HL-60/S4 (cell line): ENCODE measurements around the gene MAFF.

Experiments
- in situ Hi-C: fragments of 300-500 bp; cut with MboI; formaldehyde crosslinking; loops from 2 replicates; pipeline ENCODE4 v1.14.3; 2022; ENCODE audit warnings: low sequenced_read_pairs

The MAFF gene

DNA sequence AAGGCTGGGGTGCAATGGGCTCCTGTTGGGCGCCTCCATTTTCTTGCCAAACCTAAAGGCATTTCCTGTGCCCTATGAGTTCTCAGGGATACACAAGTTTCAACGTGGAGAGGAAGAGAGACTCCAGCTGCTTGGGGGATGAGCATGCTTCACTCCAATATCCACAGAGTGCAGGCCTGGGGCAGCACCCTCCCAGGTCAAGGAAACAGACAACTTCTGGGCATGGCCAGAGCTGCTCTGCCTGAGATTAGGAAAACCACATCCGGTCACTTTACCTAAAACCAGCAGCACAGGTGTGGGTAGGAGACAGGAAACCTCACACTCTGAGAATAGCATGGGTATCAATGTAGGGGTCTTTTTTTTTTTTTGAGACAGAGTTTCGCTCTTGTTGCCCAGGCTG, 42.3 kb downstream of the MAFF start:
- in situ Hi-C loops, result no loop called here

DNA sequence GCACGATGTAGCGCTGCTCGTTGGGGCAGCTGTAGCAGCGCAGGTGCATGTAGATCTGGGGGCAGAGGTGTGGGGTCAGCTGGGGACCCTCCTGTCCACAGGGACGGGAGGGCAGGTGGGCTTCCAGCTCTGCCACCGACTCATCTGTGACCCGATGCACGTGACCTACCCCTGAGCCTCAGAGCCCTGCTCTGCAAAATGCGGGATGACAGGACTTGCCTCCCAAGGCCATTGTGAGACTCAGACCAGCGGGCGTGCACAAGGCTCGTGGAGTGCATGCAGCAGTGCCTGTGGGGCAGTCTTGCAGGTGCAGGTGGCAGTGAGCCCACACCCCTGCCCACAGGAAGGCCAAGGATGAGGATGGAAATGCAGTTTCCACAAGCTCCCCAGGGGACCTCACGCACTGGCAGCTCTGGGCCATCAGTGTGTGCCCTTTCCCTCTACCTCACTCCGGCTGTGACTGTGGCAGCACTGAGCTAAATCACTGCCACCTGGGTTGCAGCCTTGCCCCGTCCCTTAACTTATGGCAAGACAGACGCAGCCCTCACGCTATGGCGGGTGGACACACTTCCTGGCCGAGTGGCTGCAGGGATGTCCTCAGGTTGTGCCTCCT, 44.4 kb downstream of the MAFF start:
- in situ Hi-C loops, result no loop called here

DNA sequence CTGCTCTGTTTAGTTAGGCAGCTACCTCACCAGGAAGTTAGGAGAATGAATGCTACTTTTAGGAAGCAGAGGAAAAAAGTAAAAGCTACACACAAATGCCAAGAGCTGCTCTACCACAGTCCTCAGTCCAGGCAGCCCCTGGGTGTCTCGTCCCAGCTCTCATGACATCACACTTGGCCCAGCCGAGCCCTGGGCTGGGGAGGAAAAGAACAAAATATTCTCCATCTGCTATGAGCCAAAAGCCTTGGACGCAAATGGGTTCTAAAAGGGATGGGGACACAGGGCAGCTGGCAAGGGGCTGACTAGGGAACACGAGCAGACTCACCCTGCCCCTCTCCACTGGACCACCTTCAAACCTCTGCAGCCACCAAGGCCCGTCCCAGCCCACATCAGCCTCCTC, 44.9 kb downstream of the MAFF start:
- in situ Hi-C loops, result no loop called here

DNA sequence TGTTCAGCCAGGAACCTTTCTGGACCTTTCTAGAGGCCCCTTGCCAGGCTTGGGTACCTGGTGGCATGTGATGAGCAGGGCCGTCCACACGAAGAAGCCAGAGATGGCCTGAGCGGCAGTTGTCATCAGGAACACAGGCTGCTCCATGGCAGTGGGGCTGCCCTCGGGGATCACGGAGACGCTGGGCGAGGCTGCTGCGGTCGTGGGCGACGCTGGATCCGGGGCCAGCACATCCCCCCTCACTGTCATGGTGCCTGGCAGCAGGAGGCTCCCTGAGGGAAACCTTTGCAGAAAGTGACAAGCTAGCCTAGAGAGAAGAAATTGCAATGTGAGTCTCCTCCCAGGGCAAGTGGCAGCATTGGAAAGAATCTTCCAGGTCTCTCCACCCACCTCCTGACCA, 45.9 kb downstream of the MAFF start:
- in situ Hi-C loops, result no loop called here

DNA sequence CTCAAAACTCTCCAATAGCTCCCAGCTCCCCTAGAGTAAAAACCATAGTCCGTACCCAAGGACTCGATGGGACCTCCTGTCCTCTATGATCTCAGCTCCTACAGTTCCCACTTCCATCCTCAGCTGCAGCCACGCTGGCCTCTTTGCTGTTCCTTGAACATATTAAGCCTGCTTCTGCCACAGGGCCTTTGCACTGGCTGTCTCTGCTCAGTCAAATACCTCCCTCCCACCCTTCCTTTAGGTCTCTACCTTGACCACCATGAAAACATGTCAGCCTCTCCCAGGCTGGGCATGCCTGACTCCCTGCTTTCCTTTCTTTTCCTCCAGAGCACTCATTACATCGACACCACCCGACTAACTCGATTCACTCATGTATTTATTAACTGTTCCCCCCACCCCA, 46.5 kb downstream of the MAFF start:
- in situ Hi-C loops, result no loop called here

DNA sequence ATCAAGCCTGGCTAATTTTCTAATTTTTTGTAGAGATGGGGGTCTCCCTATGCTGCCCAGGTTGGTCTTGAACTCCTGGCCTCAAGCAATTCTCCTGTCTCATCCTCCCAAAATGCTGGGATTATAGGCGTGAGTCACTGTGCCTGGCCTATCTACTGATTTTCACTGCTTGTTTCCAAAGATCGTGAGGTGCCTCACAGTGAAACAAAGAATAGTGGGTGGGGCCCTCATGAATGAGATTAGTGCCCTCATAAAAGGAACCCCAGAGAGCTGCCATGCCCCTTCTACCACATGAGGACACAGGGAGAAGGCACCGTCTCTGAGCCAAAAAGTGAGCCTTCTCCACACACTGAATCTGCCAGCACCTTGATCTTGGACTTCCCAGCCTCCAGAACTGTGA, 47.5 kb downstream of the MAFF start:
- in situ Hi-C loops, result no loop called here

DNA sequence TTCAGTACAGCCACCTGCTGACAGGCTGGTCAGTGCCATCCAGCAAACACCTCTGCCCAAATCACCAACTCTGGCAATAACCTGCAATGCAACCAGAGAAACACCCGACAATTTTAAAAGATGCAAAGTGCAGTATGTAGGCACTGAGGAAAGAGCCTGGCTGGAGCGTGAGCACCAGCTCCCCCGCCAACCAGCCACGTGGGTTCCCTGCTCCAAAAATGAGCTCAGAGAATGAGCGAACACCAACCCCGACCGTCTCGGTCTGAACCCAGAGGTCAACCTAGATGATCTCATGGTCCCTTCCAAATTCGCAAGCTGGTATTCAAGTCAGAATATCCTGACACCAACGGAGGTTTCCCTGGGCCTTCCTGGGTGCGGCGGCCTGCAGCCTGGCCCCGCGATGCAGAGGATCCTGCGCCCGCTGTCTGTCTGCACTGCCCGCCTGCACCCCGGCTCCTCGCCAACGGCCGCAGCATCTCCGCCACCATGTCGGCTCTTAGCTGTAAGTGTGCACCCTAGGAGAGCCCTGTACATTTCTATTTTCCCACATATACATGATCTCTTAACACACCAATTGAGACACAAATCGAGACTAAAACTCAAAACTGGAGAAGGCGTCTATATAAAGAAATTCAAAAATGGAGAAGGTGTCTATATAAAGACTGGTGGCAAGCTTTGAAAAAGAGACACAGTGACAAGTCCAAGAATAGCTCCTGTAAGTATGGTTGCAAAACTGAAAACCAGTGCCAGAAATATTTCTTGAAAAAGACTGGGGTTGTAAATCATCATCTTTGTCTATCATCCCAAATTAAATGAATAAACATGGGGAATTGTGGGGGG, 48.2 kb downstream of the MAFF start:
- in situ Hi-C loops, result no loop called here

DNA sequence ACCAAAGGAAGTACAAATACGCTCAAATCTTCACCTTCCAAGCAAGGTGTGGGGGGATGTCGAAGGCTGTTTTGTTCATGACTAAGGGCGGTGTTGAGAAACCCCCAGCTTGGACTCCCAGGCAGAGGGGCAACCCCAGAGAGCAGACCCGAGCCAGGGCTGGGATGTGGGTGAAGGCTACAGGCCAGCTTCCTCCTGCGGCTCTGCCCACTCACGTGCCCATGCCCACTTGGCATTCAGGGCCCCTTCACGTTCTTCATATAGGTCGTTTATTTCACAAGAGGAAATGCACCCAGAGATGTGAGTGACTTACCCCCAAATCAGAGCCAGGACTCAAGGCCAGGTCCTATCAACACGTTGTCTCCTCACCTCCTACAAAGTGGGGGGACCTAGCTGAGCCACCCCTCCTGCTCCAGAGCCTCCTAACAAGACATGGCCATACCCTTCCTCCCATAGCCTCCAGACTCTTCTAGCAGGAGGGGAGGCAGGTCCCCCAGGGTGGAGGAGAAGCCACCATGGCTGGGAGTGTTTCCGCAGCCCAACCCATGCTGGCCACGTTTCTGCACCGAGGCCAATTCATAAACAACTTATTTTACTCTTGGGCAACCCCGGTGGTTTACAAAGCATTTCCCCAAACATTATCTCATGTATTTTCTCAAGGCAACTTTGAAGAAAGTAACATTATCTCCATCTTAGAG, 49.0 kb downstream of the MAFF start:
- in situ Hi-C loops, result no loop called here

DNA sequence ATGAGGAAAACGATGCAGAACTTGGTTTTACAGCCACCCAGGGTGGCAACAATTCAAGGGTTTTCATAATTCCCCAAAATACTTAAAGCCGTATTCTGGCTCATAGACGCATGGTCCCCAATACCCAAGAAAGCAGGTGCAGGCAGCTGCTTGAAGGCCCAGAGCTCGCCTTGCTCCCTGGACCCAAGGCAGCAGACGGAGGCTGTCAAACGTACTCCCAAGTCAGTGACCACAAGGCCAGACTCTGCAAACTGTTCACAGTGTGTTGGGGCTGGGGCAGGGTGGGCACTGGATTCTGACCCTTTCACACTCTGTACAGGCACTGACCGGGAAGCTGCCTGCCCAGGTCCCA, 49.5 kb downstream of the MAFF start:
- in situ Hi-C loops, result no loop called here

DNA sequence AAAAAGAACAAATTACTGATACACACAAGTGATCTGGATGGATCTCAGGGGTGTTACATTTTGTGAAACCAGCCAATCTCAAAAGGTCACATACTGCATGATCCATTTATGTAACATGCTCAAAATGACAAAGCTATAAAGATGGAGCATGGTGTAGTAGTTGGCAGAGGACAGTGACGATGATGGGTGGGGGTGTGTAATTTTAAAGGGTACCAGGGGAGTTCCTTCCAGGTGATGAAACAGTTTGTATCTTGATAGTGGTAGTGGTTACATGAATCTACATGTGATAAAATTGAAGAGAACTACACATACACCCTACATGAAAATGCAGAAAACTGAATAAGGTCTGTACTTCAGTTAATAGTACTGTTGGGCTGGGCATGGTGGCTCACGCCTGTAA, 53.9 kb downstream of the MAFF start:
- in situ Hi-C loops, result no loop called here

DNA sequence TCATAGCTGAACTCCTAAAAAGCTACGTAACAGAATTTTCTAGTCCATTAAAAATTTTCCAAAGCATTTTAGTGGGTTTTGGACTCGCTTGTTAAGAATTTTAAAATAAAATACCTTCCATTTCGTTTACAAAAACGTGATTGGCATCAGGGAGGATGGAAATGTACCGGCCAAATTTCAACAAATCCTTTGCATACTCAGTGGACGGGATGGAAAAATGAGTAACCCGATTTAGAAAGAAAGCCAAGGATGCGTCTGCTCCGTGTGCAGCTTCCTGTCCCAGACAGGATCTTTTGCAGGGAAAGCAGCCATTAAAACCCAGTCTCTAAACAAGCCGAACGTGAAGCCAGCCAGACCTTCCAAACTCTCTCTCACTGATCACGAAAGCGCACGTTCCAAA, 55.4 kb downstream of the MAFF start:
- in situ Hi-C loops, result no loop called here

DNA sequence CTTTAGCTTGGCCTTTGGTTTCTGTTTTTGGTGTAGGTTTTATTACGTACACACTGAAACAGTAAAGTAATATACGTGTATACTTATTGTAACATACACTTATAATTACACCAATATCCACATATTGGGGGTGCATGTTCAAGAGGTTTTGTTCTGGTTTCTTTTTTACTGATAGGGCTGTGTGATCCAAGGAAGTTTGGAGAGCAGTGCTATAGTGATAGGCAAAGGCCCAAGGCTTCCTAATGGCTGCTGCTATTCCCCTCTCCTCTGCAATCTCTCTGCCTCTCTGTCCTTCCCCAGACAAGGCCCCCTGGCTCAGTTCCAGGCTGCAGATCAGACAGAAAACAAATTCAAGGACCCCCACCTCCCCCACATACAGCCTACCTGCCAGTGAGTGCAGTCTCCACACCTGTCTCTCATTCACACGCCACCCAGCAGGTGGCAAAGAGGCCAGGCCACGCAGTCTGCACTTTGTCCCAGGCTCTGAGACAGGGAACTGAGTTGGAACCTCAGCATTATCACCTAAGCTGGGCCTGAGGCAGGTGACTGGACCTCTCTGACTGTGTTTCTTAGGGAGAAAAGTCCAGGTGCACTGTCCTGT, 56.0 kb downstream of the MAFF start:
- in situ Hi-C loops, result no loop called here

DNA sequence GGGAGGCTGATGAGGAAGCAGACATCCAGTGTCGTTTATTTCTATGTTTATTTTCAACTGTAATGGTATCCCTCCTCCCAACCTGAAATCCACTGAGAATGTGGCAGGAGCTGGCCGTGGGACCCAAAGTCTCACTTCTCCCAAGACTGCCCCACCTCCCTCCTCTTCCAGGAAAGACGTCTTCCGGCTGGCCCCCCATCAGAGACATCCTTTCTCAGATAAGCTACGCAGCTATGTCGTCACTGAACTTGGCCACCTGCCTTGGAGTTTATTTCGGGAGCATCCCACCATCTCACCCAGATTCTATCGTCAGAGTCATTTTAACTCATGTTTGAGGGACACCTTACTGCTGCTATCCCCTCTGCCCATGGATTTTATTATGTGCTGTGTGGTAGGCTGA, 57.1 kb downstream of the MAFF start:
- in situ Hi-C loops, result no loop called here

DNA sequence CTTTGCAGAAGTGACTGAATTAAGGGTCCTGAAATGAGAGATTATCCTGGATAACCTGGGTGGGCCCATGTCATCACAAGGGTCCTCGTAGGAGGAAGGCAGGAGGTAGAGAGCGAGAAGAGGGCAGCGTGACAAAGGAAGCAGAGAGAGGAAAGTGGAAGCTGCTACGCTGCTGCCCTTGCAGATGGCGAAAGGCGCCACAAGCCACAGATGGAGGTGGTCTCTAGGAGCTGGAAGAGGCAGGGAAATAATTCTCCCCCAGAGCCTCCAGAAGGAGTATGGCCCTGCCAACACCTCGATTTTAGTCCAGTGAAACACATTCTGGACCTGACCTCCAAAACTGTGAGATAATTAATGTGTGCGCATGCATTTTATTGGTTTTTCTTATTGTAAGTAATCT, 57.6 kb downstream of the MAFF start:
- in situ Hi-C loops, result no loop called here

DNA sequence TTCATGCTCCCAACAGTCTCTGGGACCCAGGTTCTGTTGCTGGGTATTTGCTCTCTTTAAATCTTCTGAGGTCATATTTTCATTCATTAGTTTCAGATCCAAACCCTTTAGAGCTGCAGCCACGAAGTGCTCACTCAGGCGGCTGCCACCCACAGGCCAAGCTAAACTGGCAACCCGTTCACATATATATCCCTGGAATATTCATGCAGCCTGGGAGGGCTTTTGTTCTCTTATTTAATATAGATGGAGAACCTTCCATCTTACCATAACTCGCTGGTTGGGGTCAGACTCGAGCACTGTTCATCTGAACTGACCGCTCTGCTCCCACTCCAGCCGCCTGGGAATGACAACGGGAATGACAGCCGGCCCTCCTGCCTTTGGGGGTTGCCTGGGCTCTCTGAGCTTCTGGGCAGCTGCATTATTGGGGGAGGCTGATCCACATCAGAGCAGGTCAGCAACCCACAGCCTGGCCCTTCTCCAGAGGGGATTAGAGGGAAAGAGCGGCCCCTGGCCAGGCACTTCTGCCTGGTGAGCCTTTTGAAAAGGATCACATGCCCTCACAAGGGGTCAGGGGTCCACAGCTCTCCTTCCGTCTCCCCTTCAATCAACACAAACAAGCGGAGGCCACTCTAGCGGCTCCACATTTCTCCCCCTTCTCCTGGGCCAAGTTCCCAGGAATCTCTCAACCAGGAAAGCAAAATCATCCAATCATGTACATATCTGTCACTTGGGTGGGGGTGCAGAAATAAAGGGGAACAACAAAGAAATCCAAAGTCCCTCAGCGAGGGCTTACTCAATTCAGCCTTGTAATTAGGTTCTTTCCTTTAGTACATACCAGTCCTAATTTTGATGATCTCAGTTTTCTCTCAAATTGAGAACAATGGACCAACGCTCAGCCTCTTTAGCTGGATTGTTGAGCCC, 59.2 kb downstream of the MAFF start:
- in situ Hi-C loops, result no loop called here

DNA sequence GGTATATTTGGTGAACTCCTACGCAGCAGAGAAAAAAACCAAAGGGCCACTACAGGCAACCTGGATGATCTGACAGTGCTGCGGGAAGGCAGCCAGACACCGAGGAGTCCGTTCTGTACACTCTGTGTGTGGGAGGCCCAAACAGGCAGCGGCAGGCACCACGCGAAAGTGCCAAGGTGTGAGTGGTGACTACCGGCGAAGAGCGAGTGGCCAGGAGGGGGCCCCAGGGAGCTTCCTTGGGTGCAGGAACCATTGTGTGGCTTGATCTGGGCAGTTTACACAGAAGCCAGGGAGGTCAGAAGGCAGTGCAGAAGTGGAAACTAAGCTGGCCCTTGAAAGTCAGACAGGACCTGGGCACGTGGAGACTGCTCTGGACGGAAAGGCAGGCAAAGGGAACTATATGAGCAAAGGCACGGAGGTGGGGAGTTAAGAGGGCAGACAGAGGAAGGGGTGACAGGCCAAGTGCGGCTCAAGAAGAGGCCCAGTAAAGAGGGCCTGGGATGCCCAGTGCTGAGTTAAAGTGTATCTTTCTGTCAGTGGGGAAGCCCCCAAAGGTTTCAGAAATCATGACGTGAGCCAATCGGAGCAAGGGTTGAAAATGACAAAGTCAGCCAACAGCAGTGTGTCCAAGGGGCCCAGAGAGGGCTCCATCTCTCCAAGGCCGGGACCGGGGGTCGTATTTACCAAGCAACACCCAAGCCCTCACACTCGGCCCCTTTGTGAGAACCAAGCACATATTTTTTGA, 60.4 kb downstream of the MAFF start:
- in situ Hi-C loops, result no loop called here

DNA sequence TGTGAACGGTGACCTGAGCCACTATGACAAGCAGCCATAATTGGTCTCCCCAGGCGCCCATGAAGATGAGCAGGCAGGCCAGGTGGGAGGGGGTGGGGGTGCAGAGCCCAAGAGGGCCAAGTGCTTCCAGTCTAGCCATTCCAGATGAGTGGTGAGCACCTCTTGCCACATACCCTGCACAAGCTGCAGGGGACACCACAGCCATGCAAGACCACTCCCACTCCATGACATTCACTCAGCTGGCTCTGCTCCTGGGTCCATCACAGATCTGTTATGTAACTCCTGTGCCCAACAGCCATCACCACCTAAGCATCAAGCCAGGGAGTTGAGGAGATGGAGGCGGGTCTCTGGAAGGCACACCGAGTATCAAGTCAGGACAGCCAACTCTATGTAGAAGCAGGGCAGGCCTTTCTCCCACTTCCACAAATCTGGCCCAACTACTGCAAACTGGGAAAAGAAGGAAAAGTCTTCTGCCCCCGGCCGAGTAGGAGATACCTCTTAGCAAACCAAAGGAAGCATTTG, 62.6 kb downstream of the MAFF start:
- in situ Hi-C loops, result no loop called here
